Activated naive CD4-positive, alpha-beta T cell (primary cell): ENCODE data around the gene DOK7.

ENCODE experiments used
- DNase-seq, 4 experiments: peaks; one replicate each; lab custom pipeline; 2025; lab: John Stamatoyannopoulos, UW

Gene DOK7

GRCh38 chr4:3462790-3463415, at the start of gene DOK7:
TSS of gene DOK7 (plus strand) at chr4:3463306. CDS start at chr4:3463376, 70 bp downstream.
- DNase-seq, result no peak

- no peak for DNase-seq
Observed at GRCh38 chr4:3413675-3414420, 49.3 kb upstream of the DOK7 start.

GRCh38 chr4:3414421-3415279, 48.5 kb upstream of the DOK7 start:
- no peak for DNase-seq

- DNase-seq, result no peak
Observed at GRCh38 chr4:3415471-3416141, 47.5 kb upstream of the DOK7 start.

GRCh38 chr4:3416270-3416669, 46.8 kb upstream of the DOK7 start:
- no peak for DNase-seq

GRCh38 chr4:3416821-3417221, 46.3 kb upstream of the DOK7 start:
- DNase-seq, result no peak

GRCh38 chr4:3417448-3417847, 45.7 kb upstream of the DOK7 start:
- DNase-seq, result no peak

GRCh38 chr4:3418029-3418762, 44.9 kb upstream of the DOK7 start:
- DNase-seq, result no peak

- no peak for DNase-seq
Observed at GRCh38 chr4:3419836-3420605, 43.1 kb upstream of the DOK7 start.

GRCh38 chr4:3420606-3420955, 42.5 kb upstream of the DOK7 start:
- DNase-seq, result no peak

- DNase-seq, result no peak
Observed at GRCh38 chr4:3420956-3421355, 42.1 kb upstream of the DOK7 start.

- no peak for DNase-seq
Observed at GRCh38 chr4:3421470-3421869, 41.6 kb upstream of the DOK7 start.

- DNase-seq, result no peak
Observed at GRCh38 chr4:3422241-3422801, 40.8 kb upstream of the DOK7 start.

- DNase-seq, result no peak
Observed at GRCh38 chr4:3422808-3423297, 40.3 kb upstream of the DOK7 start.

GRCh38 chr4:3423406-3423805, 39.7 kb upstream of the DOK7 start:
- DNase-seq, result no peak

- DNase-seq, result no peak
Observed at GRCh38 chr4:3423952-3424351, 39.2 kb upstream of the DOK7 start.

GRCh38 chr4:3424522-3425095, 38.5 kb upstream of the DOK7 start:
- DNase-seq, result no peak

GRCh38 chr4:3426465-3427133, 36.5 kb upstream of the DOK7 start:
- no peak for DNase-seq

GRCh38 chr4:3427134-3427476, 36.0 kb upstream of the DOK7 start:
- DNase-seq, result no peak
